RWPE1 (cell line): ENCODE results near the gene TENM4.

Experiments used
- CTCF ChIA-PET: fragments of 350-600 bp; sonication (Branson Sonifier 250); formaldehyde crosslinking; extraction: SDS; loops from one replicate; lab custom pipeline; 2021; lab: Yijun Ruan, JAX
- POLR2A ChIA-PET: fragments of 400-600 bp; formaldehyde crosslinking; extraction: SDS; loops from one replicate; lab custom pipeline; 2020; ENCODE audit warnings: antibody characterized with exemption; ENCODE audit not compliant: low non-redundant PET; lab: Yijun Ruan, JAX
- DNase-seq: peaks from one replicate; pipeline ENCODE4 v3.0.0; 2012; ENCODE audit warnings: low spot score
- H3K27ac ChIP-seq: fragments of 450-650 bp; 2 replicates; pipeline ENCODE4 v1.5.1; 2017
- CTCF ChIP-seq: fragments of 450-650 bp; conservative IDR thresholded peaks from 2 replicates; pipeline ENCODE4 v1.5.1; 2017; ENCODE audit warnings: low read depth, mild to moderate bottlenecking

The TENM4 gene

GRCh38 chr11:78818201-78818600 lies 622.6 kb downstream of the TENM4 start:
- ChIA-PET CTCF (no interaction called here), POLR2A (no interaction called here)
- DNase-seq, result no peak
- H3K27ac ChIP-seq, result no peak overlapping the region
- no peak for TF ChIP-seq CTCF

GRCh38 chr11:78815831-78816230 lies 625.0 kb downstream of the TENM4 start:
- no peak for TF ChIP-seq CTCF
- H3K27ac ChIP-seq, result no peak overlapping the region
- ChIA-PET CTCF (no interaction called here), POLR2A (no interaction called here)
- no peak for DNase-seq

DNA sequence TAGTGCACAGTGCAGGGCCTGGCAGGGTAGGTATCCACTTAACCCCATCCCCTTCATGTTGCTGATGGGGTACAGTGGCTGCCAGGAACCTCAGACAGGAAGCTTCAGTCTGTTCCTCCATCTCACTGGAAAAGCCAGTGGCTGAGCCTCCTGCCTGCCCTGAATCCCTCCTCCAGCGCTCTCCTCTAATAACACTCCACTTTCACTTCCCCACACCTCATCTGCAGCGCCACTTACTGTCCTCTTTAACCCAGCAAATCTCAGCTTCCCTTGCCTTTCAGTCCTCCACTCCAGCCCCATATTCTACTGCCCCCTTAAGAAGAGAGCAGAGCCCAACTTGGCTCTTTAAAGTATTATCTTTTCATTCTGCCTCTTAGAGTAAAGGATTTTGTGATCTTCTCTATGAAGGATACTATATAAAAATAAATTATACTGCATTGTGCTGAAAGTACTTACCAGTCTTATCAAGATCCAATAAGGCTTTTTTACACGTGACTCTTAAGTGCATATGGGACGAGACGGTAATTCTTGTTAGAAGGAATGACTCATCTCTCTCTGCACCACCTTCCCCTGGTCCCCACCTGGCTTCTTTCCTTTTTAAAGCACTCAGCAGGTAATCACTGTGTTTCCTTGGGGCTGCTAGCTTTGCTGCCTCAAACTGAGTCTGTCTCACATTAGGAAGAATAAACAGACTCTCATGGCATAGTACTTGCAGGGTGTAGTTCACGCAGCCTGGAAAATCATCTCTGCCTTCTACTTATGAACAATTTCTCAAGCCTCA lies 628.1 kb downstream of the TENM4 start:
- ChIA-PET CTCF (interaction anchor here (0.6 to 0.7 kb wide), 2 partner anchors 30 to 61 kb away, joined by 3 read pairs; no protein-coding TSS in a partner anchor), POLR2A (no interaction called here)
- no peak for DNase-seq
- no peak for TF ChIP-seq CTCF
- H3K27ac ChIP-seq, result no peak overlapping the region

DNA sequence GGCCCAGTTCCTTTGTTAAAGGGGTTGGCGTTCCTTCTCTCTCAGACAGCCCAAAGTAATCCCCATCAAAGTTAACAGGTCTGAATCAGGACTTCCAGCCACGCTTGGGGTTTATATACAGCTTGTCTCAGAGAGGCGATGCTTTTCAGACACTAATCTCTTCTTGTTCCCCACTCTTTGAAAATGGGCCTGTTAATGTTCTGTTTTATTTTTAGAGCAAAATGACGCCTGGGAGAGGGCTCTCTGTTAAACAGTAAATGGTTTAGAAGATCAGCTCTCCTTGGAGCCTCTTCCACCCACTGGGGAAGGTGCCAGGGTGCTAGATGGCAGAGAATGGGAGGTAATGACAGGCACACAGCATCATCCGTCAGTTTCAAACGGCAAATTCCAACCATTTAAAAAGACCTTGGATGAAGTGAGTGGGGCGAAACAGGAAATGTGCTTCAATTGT lies 630.2 kb downstream of the TENM4 start:
- DNase-seq, result no peak
- CTCF ChIA-PET, result no interaction called here
- H3K27ac ChIP-seq, result no peak overlapping the region
- no peak for TF ChIP-seq CTCF
- POLR2A ChIA-PET, result no interaction called here

DNA sequence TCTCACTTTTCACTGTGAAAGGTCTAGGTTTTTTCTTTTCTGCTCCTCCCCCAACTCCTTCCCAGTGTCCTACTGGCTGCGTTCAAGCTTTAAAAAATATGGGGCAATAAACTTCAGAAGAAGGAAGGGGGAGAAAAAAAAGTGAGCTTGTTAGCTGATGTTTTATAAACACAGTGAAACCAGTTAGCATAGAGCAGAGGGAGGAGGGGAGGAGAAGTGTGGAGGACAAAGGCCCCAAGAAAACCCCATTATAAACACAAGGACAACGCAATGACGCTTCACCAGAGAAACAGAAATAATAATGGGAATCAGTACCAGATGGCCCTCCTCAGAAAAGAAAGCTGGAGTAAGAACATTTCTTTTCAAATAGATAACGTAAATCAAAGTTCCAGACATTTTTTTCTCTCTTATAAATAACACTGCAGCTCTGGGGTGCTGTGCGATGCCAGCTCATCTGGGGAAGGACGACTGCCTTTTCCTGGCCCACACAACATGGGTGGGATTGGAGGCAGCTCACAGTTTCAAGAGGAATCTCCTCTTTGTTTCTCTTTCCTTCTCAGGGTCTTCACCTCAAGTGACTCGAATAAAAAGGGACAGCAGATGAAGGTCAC lies 630.8 kb downstream of the TENM4 start:
- TF ChIP-seq CTCF, result no peak
- CTCF ChIA-PET, result no interaction called here
- POLR2A ChIA-PET, result no interaction called here
- H3K27ac ChIP-seq, result no peak overlapping the region
- DNase-seq, result no peak

GRCh38 chr11:78808923-78809322 lies 631.9 kb downstream of the TENM4 start:
- CTCF ChIA-PET, result interaction anchor here (0.6 kb wide), 2 partner anchors 66 to 129 kb away, joined by 3 read pairs; no protein-coding TSS in a partner anchor
- POLR2A ChIA-PET, result no interaction called here
- no peak for DNase-seq
- H3K27ac ChIP-seq, result no peak overlapping the region
- TF ChIP-seq CTCF, result no peak
